WTC11 (cell line): Measurements from ENCODE around the gene NEK10. TPM values are rescaled to one million over a fixed set of nuclear protein-coding genes. Genes with fewer than 3 reads are reported as not detected.
"Not testable (repeated sequence)": the region's sequence is repeated elsewhere in the genome, so short reads cannot be mapped to it uniquely, and the experiment has no call there.

Source experiments
- ATAC-seq: fragments of 200-7000 bp; cut with Tn5 transposase; 2 replicates; pipeline ENCODE4 v1.10.0; 2021; ENCODE audit warnings: mild to moderate bottlenecking, moderate library complexity
- CTCF ChIA-PET: fragments of 300-600 bp; sonication (Branson Sonifier 250); formaldehyde crosslinking; loops from one replicate; lab custom pipeline; 2021; ENCODE audit warnings: antibody characterized with exemption; lab: Charles Lee
- POLR2A ChIA-PET: fragments of 350-600 bp; sonication (Branson Sonifier 250); formaldehyde crosslinking; loops from one replicate; lab custom pipeline; 2021; ENCODE audit warnings: antibody characterized with exemption; lab: Charles Lee
- DNase-seq: peaks from one replicate; pipeline ENCODE4 v3.0.0; 2021; ENCODE audit warnings: low spot score
- H3K27ac Mint-ChIP-seq: 2 replicates; pipeline ENCODE4 v1.8.0; 2021; ENCODE audit warnings: mixed read lengths
- H3K27me3 Mint-ChIP-seq: 2 replicates; pipeline ENCODE4 v1.8.0; 2021; ENCODE audit warnings: low read depth, mild to moderate bottlenecking, moderate library complexity, mixed read lengths
- H3K36me3 Mint-ChIP-seq: 2 replicates; pipeline ENCODE4 v1.8.0; 2021; ENCODE audit warnings: mixed read lengths
- H3K4me1 Mint-ChIP-seq: 2 replicates; pipeline ENCODE4 v1.8.0; 2022; ENCODE audit warnings: mixed read lengths
- H3K4me3 Mint-ChIP-seq: 2 replicates; pipeline ENCODE4 v1.8.0; 2021; ENCODE audit warnings: mild to moderate bottlenecking, moderate library complexity, mixed read lengths
- H3K9me3 Mint-ChIP-seq: 2 replicates; pipeline ENCODE4 v1.8.0; 2021; ENCODE audit warnings: mixed read lengths
- ATF2 ChIP-seq: sonication (generic); formaldehyde crosslinking; IDR thresholded peaks from 2 replicates; pipeline ENCODE4 v1.8.1; 2022; ENCODE audit warnings: low read depth, missing genetic modification reagents, borderline replicate concordance
- CREB1 ChIP-seq: sonication (generic); formaldehyde crosslinking; IDR thresholded peaks from 2 replicates; pipeline ENCODE4 v1.8.0; 2023; ENCODE audit warnings: mild to moderate bottlenecking, missing genetic modification reagents
- ERG ChIP-seq: fragments of 250-450 bp; sonication (Bioruptor Pico); IDR thresholded peaks from 2 replicates; pipeline ENCODE4 v1.8.0; 2021; ENCODE audit warnings: mild to moderate bottlenecking
- JAZF1 ChIP-seq: fragments of 250-450 bp; sonication (Bioruptor Pico); IDR thresholded peaks from 2 replicates; pipeline ENCODE4 v1.9.0; 2021; ENCODE audit warnings: moderate library complexity, mild to moderate bottlenecking, inconsistent platforms
- MLX ChIP-seq: sonication (generic); formaldehyde crosslinking; IDR thresholded peaks from 2 replicates; pipeline ENCODE4 v1.8.1; 2023; ENCODE audit warnings: mild to moderate bottlenecking, missing genetic modification reagents, moderate library complexity
- NFE2L1 ChIP-seq: sonication (generic); formaldehyde crosslinking; IDR thresholded peaks from 2 replicates; pipeline ENCODE4 v1.8.1; 2023; ENCODE audit warnings: missing genetic modification reagents
- NR2C2 ChIP-seq: sonication (generic); formaldehyde crosslinking; IDR thresholded peaks from 2 replicates; pipeline ENCODE4 v1.8.0; 2022; ENCODE audit warnings: mild to moderate bottlenecking, missing genetic modification reagents
- NR3C1 ChIP-seq: sonication (generic); formaldehyde crosslinking; conservative IDR thresholded peaks from 2 replicates; pipeline ENCODE4 v1.8.1; 2023; ENCODE audit warnings: low read depth, mild to moderate bottlenecking, missing genetic modification reagents
- PRRX2 ChIP-seq: fragments of 250-450 bp; sonication (Bioruptor Pico); IDR thresholded peaks from 2 replicates; pipeline ENCODE4 v1.8.0; 2021; ENCODE audit warnings: mild to moderate bottlenecking
- SMAD3 ChIP-seq: sonication (generic); formaldehyde crosslinking; IDR thresholded peaks from 2 replicates; pipeline ENCODE4 v1.8.0; 2022; ENCODE audit warnings: missing genetic modification reagents, mild to moderate bottlenecking, borderline replicate concordance
- SMAD4 ChIP-seq: sonication (generic); formaldehyde crosslinking; IDR thresholded peaks from 2 replicates; pipeline ENCODE4 v1.8.0; 2022; ENCODE audit warnings: mild to moderate bottlenecking, missing genetic modification reagents
- ZNF317 ChIP-seq: sonication (generic); formaldehyde crosslinking; IDR thresholded peaks from 2 replicates; pipeline ENCODE4 v1.8.1; 2023; ENCODE audit warnings: low read depth, mild to moderate bottlenecking, moderate library complexity, missing genetic modification reagents, borderline replicate concordance
- ZNF512 ChIP-seq: sonication (generic); formaldehyde crosslinking; IDR thresholded peaks from 2 replicates; pipeline ENCODE4 v1.8.1; 2022; ENCODE audit warnings: missing genetic modification reagents, borderline replicate concordance
- total RNA-seq: library from RNA; stranded (reverse); gene quantifications from 3 replicates; pipeline ENCODE4 v1.2.3, GENCODE V29; 2021
- TF ChIP-seq, protein P1 (sequence below): sonication (generic); formaldehyde crosslinking; IDR thresholded peaks from 2 replicates; pipeline ENCODE4 v1.8.0; 2022; ENCODE audit warnings: missing genetic modification reagents
- TF ChIP-seq, protein P2 (sequence below): sonication (generic); formaldehyde crosslinking; IDR thresholded peaks from 2 replicates; pipeline ENCODE4 v1.8.0; 2023; ENCODE audit warnings: mild to moderate bottlenecking, missing genetic modification reagents
- TF ChIP-seq, protein P3 (sequence below): sonication (generic); formaldehyde crosslinking; IDR thresholded peaks from 2 replicates; pipeline ENCODE4 v1.8.0; 2023; ENCODE audit warnings: missing genetic modification reagents

NEK10 gene
- total RNA-seq, 1 experiment from 2014 or later: 0.37 TPM

GRCh38 chr3:27328982-27329762 lies 40.0 kb downstream of the NEK10 start:
- H3K27me3 Mint-ChIP-seq, CTCF ChIA-PET, POLR2A ChIA-PET, DNase-seq, H3K36me3 Mint-ChIP-seq, ATAC-seq, H3K4me3 Mint-ChIP-seq, H3K4me1 Mint-ChIP-seq, H3K27ac Mint-ChIP-seq: not testable (repeated sequence)
- peaks cover 23% of the 10 kb centered on the region for H3K9me3 Mint-ChIP-seq

GRCh38 chr3:27326629-27327545 lies 42.3 kb downstream of the NEK10 start:
- no peaks in the 10 kb centered on the region for H3K27me3 Mint-ChIP-seq
- ChIA-PET CTCF (interaction anchor here (1.3 kb wide), 1 partner anchor 31 kb away, joined by 3 read pairs; no protein-coding TSS in a partner anchor), POLR2A (no interaction called here)
- H3K4me3 Mint-ChIP-seq: no peak overlapping the region
- DNase-seq (no peak), ATAC-seq (no peak)
- peaks cover 10% of the 10 kb centered on the region for H3K36me3 Mint-ChIP-seq
- peaks cover 23% of the 10 kb centered on the region for H3K9me3 Mint-ChIP-seq
- H3K4me1 Mint-ChIP-seq: no peaks in the 10 kb centered on the region
- no peak overlapping the region for H3K27ac Mint-ChIP-seq
- no peak for TF ChIP-seq NR3C1
- TF ChIP-seq, protein P1, sequence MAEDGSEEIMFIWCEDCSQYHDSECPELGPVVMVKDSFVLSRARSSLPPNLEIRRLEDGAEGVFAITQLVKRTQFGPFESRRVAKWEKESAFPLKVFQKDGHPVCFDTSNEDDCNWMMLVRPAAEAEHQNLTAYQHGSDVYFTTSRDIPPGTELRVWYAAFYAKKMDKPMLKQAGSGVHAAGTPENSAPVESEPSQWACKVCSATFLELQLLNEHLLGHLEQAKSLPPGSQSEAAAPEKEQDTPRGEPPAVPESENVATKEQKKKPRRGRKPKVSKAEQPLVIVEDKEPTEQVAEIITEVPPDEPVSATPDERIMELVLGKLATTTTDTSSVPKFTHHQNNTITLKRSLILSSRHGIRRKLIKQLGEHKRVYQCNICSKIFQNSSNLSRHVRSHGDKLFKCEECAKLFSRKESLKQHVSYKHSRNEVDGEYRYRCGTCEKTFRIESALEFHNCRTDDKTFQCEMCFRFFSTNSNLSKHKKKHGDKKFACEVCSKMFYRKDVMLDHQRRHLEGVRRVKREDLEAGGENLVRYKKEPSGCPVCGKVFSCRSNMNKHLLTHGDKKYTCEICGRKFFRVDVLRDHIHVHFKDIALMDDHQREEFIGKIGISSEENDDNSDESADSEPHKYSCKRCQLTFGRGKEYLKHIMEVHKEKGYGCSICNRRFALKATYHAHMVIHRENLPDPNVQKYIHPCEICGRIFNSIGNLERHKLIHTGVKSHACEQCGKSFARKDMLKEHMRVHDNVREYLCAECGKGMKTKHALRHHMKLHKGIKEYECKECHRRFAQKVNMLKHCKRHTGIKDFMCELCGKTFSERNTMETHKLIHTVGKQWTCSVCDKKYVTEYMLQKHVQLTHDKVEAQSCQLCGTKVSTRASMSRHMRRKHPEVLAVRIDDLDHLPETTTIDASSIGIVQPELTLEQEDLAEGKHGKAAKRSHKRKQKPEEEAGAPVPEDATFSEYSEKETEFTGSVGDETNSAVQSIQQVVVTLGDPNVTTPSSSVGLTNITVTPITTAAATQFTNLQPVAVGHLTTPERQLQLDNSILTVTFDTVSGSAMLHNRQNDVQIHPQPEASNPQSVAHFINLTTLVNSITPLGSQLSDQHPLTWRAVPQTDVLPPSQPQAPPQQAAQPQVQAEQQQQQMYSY (CRISPR knock-in tag): no peak
- no peak for TF ChIP-seq ERG (CRISPR knock-in tag)
- TF ChIP-seq JAZF1 (CRISPR knock-in tag): no peak
- TF ChIP-seq, protein P2, sequence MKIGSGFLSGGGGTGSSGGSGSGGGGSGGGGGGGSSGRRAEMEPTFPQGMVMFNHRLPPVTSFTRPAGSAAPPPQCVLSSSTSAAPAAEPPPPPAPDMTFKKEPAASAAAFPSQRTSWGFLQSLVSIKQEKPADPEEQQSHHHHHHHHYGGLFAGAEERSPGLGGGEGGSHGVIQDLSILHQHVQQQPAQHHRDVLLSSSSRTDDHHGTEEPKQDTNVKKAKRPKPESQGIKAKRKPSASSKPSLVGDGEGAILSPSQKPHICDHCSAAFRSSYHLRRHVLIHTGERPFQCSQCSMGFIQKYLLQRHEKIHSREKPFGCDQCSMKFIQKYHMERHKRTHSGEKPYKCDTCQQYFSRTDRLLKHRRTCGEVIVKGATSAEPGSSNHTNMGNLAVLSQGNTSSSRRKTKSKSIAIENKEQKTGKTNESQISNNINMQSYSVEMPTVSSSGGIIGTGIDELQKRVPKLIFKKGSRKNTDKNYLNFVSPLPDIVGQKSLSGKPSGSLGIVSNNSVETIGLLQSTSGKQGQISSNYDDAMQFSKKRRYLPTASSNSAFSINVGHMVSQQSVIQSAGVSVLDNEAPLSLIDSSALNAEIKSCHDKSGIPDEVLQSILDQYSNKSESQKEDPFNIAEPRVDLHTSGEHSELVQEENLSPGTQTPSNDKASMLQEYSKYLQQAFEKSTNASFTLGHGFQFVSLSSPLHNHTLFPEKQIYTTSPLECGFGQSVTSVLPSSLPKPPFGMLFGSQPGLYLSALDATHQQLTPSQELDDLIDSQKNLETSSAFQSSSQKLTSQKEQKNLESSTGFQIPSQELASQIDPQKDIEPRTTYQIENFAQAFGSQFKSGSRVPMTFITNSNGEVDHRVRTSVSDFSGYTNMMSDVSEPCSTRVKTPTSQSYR (CRISPR knock-in tag): no peak
- no peak for TF ChIP-seq SMAD3 (CRISPR knock-in tag)
- no peak for TF ChIP-seq ZNF317 (CRISPR knock-in tag)
- no peak for TF ChIP-seq ATF2 (CRISPR knock-in tag)
- TF ChIP-seq PRRX2 (CRISPR knock-in tag): no peak
- TF ChIP-seq CREB1: no peak
- no peak for TF ChIP-seq NR2C2 (CRISPR knock-in tag)
- no peak for TF ChIP-seq ZNF512 (CRISPR knock-in tag)
- no peak for TF ChIP-seq MLX (CRISPR knock-in tag)
- no peak for TF ChIP-seq SMAD4 (CRISPR knock-in tag)
- TF ChIP-seq, protein P3, sequence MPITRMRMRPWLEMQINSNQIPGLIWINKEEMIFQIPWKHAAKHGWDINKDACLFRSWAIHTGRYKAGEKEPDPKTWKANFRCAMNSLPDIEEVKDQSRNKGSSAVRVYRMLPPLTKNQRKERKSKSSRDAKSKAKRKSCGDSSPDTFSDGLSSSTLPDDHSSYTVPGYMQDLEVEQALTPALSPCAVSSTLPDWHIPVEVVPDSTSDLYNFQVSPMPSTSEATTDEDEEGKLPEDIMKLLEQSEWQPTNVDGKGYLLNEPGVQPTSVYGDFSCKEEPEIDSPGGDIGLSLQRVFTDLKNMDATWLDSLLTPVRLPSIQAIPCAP (CRISPR knock-in tag): no peak
- no peak for TF ChIP-seq NFE2L1 (CRISPR knock-in tag)
